HG03378 (cell line): ENCODE results near the gene CD3G.
"Not testable (repeated sequence)": the region's sequence is repeated elsewhere in the genome, so short reads cannot be mapped to it uniquely, and the experiment has no call there.

Source experiments
- ATAC-seq: cut with Tn5 transposase; IDR thresholded peaks from one replicate; pipeline ENCODE4 v1.9.1; 2021; ENCODE audit warnings: mild to moderate bottlenecking, moderate library complexity; ENCODE audit not compliant: unreplicated experiment

The CD3G gene

DNA sequence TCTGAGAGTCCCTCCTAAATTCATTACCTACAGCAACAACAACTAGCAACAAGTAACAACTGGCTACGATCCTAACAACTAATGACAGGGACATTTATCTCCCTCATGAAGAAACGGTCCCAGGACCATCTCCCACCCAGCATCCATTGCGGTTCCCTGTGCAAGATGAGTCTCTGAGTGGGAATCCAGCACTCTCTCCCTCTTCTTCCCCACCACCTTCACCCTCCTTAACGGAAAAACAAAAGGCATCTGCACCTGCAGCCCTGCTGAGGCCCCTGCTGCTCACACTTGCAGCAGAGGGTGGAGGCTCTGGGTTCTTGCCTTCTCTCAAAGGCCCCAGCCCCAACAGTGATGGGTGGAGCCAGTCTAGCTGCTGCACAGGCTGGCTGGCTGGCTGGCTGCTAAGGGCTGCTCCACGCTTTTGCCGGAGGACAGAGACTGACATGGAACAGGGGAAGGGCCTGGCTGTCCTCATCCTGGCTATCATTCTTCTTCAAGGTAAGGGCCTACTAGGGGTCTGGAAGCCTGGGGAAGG is at the start of gene CD3G:
Gene CD3G, plus strand, starts transcription at position 364 of the 535 bp plus-strand sequence. Its CDS starts 80 bp downstream, at position 444.
- no peak for ATAC-seq

DNA sequence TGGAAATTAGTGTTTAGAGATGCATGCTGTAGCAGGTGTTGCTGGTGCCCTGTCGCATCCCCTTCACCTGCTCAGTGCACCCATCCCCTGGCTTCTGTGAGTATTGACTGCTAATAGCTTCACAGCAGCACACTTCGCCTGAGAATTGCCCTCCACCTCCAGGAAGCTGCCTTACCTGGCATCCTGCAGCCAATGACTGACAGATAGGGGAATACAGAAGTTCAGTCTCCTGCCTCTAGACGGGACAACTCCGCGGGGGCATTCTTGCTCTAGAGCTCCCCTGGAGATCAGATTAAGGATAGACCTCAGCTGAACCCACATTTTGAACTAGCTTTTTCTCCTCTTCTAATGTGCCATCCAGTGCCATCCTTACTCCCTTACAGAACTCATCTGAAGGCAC is 48.9 kb upstream of the CD3G start:
- no peak for ATAC-seq

DNA sequence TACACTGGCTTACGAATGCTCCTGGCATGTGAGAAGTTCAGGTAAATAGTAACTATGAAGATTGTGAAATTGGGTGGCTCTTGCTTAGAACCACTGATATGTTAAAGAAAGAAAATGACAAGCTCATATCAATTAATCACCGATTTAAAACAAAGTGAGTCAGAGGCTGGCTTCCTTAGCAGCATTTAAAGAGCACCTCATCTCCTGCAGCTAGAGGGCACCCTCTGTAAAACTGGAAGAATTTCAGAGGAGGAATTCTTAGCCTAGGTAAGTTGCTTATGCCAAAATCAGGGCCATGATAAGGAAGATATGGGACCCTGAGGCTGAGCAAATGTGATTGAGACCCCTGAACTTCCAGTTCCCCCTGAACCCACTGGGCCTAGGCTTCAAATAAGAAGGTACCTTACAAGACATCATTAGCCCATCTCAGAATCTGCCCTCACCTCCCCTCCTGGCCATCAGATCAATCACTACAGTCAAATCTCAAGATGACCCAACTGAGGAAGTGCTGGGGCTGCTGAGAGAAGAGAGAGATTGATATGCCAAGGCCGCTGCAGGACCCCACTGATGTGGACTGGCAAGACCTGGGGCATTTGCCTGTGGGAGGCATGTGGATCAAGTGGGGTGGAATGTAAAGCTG is 48.2 kb upstream of the CD3G start:
- ATAC-seq, result no peak

DNA sequence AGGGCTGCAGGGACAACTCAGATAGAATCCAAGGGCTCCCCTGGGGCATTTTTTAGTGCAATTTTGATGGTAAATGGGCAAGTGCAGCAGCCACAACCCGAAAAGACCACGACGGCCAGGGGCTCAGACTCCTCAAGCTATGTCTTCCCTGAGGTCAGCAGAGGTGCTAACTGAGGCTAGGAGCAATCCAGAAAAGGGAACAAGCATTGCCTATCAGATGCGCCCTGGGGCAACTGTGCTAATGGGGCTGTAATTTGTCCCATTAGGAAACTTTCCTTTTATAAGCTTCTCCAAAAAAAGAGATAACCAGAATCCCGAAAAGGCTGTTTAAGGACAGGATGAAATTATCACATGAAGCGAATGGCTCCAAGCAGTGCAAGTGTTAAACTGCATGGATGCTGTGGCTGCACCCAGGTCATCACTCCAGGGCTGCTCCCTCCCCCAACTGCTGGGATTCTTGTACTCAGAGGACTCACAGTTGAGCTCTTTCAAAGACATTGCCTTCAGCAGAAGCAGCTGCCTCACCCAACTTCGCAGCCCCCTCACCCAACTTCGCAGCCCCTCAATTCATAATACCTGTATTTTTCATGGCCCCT is 42.4 kb upstream of the CD3G start:
- ATAC-seq, result no peak

DNA sequence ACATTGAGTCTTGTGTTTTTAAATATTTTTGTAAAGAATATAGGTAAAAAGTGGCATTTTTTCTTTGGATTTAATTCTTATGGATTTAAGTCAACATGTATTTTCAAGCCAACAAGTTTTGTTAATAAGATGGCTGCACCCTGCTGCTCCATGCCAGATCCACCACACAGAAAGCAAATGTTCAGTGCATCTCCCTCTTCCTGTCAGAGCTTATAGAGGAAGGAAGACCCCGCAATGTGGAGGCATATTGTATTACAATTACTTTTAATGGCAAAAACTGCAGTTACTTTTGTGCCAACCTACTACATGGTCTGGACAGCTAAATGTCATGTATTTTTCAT is 39.9 kb upstream of the CD3G start:
- ATAC-seq, result no peak

DNA sequence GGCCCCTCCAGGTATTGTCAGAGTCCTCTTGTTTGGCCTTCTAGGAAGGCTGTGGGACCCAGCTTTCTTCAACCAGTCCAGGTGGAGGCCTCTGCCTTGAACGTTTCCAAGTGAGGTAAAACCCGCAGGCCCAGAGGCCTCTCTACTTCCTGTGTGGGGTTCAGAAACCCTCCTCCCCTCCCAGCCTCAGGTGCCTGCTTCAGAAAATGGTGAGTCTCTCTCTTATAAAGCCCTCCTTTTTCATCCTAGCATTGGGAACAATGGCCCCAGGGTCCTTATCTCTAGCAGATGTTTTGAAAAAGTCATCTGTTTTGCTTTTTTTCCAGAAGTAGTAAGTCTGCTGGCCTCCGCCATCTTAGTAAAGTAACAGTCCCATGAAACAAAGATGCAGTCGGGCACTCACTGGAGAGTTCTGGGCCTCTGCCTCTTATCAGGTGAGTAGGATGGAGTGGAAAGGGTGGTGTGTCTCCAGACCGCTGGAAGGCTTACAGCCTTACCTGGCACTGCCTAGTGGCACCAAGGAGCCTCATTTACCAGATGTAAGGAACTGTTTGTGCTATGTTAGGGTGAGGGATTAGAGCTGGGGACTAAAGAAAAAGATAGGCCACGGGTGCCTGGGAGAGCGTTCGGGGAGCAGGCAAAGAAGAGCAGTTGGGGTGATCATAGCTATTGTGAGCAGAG is 39.4 kb upstream of the CD3G start, which contains the start of gene CD3E:
Gene CD3E, plus strand, starts transcription at position 163 of the 681 bp plus-strand sequence. Its CDS starts 223 bp downstream, at position 386.
- ATAC-seq, result no peak

DNA sequence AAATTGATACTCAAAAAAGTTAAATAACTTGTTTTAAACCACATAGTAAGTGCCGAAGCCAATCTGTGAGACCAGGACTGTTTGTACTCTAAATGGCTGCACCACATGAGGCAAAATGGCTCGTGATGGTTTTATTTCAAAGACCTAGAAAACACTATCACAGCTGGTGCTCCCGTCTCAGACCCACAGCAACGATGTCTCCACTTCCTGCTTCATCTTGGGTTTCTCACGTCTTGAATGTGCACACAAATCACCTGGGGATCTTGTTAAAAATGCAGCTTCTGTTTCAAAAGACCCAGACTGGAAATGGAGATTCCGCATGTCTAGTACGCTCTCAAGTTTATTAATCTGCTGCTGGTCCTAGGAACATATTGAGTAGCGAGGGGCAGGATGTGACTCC is 38.4 kb upstream of the CD3G start:
- ATAC-seq, result no peak

DNA sequence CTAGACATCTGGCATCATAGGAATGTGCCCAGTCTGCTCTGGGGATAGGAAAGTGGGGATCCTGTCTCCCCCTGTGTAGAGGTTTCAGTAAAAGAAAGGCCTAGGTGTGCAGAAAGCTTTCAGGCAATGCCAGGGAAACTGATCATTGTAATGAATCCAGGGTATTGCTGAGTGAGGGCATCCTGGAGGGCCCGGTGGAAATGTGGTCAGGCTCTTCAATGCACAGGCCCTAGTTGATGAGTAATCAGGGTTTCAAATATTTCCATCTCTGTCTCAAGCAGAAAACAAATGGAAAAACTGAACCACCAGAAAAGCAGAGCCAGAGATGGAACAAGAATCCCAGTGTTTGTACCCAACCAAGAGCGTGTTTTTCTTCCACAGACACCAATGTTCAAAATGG is 37.6 kb upstream of the CD3G start:
- no peak for ATAC-seq

DNA sequence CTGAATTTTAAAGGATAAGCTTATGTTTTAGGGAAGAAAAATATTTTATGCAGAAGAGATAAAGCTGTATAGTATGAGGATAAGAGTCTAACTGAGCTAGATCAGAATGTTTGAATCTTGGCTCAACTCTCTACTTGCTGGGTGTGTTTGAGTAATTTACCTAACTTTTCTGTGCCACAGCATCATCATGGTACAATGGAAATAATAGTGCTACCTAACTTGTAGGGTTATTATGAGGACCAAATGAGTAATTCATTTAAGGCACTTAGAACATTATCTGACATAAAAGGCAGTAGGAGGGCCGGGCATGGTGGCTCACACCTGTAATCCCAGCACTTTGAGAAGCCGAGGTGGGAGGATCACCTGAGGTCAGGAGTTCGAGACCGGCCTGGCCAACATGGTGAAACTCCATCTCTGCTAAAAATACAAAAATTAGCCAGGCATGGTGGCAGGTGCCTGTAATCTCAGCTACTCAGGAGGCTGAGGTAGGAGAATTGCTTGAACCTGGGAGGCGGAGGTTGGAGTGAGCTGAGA is 35.1 kb upstream of the CD3G start:
- ATAC-seq, result not testable (repeated sequence)

DNA sequence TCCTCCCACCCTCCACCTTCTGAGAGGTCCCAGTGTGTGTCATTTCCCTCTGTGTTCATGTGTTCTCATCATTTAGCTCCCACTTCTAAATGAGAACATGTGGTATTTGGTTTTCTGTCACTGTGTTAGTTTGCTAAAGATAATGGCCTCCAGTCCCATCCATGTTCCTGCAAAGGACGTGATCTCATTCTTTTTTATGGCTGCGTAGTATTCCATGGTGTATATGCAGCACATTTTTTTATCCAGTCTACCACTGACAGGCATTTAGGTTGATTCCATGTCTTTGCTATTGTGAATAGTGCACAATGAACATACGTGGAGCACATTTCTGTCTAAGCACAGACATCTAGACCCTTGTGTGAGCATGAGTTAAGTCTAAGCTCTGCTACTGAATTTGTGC is 33.9 kb upstream of the CD3G start:
- no peak for ATAC-seq

DNA sequence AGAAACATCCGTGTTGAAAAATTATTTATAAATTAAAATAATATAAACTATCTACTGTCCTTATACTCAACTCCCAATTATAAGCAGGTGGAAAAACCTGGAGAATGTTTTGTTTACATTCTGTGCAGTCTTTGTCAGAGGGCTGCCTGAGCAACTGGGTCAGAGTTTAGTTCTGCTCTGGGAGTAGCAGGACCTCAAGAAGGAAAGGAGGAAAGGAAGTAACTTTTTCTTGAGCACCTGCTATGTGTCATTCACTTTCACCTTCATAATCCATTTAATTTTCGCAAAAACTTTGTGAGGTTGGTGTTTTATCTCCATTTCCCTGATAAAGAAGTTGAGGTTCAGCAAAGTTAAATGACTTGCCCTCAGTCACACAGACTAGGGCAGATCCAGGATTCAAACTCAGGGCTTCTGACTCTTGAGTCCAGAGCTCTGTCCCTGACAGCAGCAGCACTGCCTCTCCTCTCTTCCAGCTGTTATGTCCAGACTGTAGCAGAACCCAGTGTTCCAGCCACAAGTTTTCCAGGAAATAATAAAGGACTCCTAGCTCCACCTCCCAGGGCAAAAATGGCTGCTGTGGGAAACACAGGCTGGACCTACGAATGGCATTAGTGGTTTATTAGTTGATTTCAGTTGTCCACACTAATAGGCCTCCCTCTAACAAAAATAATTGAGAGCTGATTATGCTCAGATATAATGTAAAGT is 33.2 kb upstream of the CD3G start:
- no peak for ATAC-seq

DNA sequence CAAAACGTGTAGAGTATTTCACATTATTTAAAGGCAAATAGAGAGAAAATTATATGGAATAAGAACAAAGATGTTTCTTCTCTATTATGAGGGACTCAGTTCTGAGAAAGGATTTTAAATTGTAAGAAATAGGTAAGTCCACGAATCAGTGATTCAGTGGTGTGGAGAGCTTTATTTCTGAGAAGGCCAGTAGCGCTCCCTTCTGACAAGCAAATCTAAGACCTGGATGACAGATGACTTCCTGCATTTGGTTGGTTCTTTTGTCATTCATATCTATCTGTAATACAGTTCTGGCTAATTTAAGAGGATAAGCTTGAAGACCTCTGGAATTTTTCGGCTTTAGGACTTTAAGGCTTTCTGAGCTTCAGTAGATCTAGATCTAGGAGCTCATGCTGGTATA is 32.6 kb upstream of the CD3G start:
- no peak for ATAC-seq

DNA sequence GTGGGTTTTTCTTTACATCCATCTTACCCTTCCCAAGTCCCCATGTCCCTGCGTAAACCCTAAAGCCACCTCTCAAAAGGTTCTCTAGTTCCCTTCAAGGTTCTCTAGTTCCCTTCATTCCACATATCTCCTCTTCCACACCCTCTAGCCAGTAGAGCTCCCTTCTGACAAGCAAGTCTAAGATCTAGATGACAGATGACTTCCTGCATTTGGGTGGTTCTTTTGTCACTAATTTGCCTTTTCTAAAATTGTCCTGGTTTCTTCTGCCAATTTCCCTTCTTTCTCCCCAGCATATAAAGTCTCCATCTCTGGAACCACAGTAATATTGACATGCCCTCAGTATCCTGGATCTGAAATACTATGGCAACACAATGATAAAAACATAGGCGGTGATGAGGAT is 31.8 kb upstream of the CD3G start:
- ATAC-seq, result no peak

DNA sequence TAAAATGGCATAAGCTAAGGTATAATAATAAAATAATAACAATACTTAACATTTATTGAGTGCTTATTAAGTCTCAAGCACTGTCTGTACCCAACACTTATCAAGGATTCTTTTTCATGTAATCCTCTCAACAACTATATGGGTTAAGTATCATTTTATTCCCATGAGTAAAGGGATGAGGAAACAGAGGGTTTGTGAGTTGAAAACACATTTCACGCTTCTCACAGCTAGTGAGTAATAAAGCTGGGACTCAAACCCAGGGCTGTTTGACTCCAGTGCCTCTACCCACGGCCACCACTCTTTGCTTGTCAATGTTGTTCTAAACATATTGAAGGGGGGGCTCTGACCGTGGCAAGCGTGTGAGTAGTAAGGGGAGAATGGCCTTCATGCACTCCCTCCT is 30.9 kb upstream of the CD3G start:
- no peak for ATAC-seq

DNA sequence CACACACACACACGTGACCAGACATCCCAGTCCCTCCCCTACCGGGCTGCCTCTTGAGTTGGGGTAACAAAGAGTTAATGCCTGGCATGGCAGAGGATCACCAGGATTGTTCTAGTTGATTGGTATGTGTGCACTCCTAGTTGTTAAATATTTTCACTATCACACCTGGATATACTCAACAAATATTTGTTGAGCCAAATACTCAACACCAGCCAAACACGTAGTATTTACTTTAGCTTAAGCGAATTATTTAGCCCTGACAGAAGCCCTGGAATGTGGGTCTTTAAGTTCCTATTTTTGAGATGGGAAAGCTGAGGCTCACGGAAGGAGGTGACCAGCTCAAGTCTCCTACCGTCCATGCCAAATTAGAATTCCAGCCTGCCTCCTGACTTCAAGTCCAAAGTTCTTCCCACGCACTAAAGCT is 29.1 kb upstream of the CD3G start:
- no peak for ATAC-seq

DNA sequence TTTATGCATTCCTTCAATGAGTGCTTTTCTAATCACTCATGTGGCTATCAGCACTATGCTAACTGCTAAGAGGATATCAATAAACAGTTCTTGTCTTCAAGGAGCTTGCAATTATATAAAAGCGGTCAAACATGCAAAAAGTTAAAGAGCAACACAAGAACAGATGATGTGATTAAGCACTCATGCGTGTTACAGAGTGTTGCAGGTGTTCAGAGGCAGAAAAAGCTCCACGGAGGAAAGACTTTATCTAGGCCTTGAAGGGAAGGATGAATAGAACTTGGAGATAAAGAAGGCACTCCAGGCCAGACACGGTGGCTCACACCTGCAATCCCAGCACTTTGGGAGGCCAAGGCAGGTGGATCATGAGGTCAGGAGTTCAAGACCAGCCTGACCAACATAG is 26.0 kb upstream of the CD3G start:
- ATAC-seq, result no peak

DNA sequence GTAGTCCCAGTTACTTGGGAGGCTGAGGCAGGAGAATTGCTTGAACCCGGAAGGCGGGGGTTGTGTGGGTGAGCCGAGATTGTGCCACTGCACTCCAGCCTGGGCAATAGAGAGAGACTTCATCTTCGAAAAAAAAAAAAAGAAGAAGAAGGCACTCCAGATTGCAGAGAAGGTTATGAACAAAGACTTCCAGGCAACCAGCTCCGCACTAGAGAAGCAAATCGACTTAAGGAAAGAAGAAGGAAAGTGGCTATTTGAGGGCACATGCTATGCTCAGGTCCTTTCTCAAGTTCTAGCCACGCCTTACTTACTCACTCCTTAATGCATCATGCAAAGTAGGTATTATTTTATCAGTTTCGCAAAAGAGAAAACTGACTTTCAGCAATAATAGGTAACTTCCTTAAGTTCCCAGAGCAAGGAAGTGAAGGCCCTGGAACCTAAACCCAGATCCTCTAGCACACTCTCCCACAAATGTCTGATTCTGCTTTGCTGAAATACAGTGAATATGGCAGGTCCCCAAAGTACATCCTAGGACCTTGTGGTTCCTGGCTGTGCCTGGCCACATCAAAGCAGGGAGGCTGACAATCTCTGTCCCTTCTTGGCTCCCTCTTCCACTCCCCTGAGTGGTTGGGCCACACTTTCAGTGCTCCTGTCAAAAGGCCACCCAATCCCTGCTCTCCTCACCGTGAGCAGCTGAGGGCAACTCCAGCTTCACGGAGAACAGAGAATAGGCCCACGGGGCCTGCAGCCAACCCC is 25.4 kb upstream of the CD3G start:
- ATAC-seq, result no peak

DNA sequence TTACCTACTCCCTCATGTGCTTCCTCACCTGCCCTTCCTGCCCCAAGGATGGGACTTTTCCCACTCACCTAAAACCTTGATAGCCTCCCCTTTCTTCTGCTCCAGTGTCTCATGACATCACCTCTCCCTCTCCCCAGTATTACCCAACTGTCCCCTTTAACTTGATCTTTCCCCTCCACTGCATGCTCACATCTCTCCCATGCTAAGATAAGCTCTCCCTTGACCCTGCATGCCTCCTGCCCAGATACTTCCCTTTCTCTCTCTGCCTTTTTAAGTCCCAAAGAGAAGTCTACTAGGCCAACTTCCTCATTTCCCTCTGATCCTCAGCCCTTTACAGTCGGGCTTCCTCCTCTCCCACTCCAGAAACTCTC is 24.8 kb upstream of the CD3G start:
- no peak for ATAC-seq

DNA sequence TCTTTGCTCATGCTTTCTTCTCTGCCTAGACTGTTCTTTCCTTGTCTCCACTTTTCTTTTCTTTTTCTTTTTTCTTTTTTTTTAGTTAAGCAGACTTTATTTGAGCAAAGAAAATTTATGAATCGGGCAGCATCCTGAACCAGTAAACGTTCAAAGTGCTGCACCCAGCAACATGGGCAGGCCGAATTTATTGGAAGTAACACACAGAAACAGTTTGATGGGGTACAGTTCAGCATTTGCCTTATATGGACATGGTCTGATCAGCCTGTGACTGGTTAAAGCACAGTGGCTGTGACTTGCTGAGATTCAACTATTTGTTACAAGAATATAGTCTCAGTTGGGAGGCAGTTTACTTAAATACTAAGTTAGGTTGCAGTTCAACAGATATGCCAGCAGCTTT is 23.6 kb upstream of the CD3G start:
- ATAC-seq, result no peak

DNA sequence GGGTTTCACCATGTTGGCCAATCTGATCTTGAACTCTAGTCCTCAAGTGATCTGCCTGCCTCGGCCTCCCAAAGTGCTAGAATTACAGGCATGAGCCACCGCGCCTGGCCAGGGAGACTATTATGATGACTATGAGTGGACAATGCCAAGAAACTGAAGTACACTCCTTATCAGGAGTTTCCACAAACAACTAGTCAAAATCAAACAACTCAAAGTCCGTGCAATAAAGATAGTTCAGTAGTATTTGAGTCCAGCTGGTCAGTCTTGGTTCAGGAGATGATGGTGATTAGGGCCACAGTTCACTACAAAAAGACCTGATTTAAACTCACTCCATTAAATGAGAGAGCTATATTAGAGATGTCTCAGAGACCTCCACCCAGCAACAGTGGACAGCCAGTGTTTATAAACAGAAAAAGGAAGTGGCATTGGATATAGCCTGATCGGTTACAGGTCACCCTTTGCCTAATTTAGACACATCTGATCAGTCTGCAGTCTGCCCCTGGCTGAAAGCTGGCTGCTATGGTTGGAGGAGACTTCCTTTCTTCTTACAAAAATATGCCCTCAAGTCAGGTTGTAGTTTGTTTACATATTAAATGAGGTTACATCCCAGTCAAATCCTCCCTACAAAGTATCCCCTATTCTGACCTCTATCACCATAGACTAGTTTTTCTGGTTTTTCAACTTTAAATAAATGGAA is 22.6 kb upstream of the CD3G start:
- ATAC-seq, result no peak
